Superior temporal gyrus (tissue), 1 donor: ENCODE results near the gene IL6R.
"Not testable (repeated sequence)": the region's sequence is repeated elsewhere in the genome, so short reads cannot be mapped to it uniquely, and the experiment has no call there.

Source experiments
- DNase-seq: peaks from one replicate; pipeline ENCODE4 v3.0.0-alpha.2; 2016; ENCODE audit errors: extremely low spot score

Gene IL6R

GRCh38 chr1:154406886-154407197 lies 1.7 kb downstream of the IL6R start:
- DNase-seq = no peak

GRCh38 chr1:154407198-154408091 lies 2.3 kb downstream of the IL6R start:
- DNase-seq = peak; percentile 47

DNA sequence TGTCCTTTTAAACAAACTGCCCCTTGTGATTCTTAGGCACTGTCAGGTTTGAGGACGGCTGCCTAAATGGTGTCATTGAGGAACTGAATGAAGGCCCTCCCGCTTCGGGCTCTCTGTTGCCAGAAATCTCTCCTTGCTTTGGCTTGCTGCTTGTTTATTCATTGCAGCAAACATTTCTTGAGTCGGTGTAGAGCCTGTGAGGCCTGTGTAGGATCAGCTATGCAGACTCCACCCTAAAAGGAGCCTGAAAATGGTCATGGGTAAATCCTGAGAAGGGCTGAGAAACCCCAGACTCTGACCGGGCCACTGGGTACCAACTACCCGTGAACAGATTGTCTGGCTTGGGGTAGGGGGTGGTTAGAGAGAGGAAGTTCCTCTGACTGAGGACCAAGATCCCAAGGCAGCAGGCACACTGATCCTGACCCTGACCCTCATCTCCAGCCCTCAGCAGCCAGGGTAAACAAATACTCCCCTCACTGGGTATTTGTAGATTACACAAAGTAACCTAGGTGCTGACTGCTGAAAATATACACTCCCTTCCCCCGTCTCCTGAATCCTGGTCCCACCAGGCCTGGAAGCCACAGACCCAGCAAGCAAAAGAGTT lies 3.1 kb downstream of the IL6R start:
- DNase-seq = no peak

DNA sequence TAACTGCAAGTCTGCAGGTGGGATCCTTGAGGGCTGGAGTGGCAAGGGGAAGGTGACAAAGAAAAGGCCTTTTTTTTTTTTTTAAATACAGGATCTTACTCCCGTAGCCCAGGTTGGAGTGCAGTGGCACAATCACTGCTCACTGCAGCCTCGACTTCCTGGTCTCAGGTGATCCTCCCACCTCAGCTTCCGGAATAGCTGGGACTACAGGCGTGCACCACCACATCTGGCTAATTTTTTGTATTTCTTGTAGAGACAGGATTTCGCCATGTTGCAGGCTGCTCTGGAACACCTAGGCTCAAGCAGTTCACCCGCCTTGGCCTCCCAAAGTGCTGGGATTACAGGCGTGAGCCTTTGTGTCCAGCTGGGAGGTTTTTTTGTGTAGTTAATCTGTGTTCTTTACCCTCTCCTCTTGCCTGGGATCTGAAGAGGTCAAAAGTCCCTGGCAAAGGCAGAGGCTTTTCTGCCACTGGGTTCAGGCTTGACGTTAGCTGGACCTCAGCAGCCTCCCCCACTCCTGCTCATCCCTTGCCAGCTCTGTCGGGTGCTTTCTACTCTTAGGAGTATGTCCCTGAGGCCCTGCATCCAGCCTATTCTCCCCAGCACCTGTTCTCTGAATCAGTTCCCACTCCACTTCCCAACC lies 5.2 kb downstream of the IL6R start:
- DNase-seq = no peak

GRCh38 chr1:154411525-154411924 lies 6.4 kb downstream of the IL6R start:
- no peak for DNase-seq

GRCh38 chr1:154413177-154413783 lies 8.1 kb downstream of the IL6R start:
- DNase-seq = no peak

DNA sequence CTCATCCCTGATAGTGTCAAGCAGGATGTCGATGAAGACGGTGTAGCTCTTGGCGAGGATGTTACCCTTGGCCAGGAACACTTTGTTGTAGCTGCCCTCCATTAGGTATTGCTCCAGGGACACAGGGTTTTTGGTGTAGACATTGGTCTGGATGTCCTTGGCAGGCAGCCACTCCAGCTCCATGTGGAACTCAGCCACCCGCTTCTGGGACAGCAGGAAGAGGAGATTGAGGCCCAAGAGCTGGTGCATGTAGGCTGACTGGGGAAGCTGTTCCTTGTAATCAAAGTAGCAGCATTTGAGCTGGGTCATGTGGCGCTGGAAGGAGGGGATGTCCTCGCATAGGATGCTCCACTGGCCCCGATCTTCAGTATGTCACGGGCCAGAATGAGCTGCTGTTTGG lies 9.5 kb downstream of the IL6R start:
- DNase-seq = no peak

DNA sequence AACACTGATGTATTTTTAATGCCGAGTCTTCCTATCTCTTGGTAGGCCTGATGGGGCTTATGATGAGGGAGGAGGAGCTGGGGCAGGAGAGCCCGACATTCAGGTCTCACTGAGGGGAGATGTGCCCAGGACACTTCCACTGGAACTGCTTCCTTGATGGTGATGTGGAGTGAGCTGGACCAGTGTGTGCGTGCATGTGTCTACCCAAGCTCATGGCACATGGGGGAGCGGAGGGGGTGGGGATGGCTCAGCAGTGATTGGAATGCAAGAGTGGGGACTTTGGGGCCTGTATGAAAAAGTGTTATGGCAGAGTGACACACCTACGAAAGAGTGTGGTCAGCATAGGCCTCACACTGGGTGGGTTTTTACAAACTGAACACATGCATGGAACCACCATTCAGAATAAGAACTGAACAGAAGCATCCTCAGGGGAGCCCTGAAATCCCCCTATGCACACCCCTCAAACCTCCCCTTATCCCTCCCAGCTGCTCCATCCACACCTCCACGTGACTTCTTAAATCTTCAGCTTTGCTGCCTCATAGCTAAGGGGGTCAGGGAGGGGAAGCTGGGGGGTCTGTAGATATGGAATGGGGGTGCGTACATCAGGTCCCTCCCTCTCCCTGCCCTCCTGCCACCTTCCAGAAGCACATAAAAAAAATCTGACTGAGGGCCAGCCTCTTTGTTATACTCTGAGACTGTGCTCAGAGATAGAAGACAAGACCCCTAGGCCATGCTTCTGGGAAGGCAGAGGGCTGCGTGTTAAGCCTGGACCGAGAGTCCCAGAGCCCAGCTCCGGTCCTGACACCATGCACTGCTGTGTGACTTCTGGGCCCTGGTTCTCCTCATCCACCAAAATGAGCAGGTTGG lies 11.6 kb downstream of the IL6R start:
- no peak for DNase-seq

GRCh38 chr1:154417338-154417608 lies 12.1 kb downstream of the IL6R start:
- DNase-seq = no peak

- DNase-seq = no peak
Measured at GRCh38 chr1:154418062-154418921, 13.1 kb downstream of the IL6R start.

DNA sequence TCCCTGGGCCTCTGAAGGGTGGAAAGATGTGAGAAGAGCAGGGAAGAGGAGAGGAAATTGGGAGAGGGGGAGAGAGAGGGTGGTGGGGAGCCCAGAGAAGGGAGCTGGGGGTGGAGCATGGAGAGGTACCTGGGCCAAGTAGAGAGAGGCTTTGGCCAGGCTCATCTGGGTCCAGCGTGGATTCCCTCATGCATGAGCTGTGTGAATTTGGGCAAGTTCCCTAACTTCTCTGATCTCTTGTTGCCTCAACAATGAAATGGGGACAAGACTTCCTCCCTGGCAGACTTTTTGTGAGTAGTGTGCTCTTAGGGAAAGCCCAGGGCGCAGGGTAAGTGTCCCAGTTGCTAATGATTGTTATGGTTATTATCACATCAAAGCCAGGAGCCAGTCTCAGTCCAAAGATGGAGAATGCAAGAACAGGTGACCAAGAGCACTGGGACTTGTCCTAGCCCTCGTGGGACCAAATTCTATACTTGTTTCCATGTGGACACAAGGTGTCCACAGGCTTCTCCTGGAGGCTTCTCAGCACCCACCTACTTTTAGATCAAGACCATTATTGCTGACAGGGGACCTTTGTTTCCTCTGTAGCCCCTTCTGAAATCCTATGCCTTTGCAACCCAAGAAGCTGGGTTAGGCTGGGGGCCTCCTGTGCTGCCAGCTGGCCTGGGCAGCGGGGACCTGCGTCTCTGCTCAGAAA lies 13.9 kb downstream of the IL6R start:
- no peak for DNase-seq

- peak; percentile 69 for DNase-seq
Measured at GRCh38 chr1:154419620-154420571, 14.8 kb downstream of the IL6R start.

- DNase-seq = no peak
Measured at GRCh38 chr1:154420961-154421924, 16.1 kb downstream of the IL6R start.

GRCh38 chr1:154422049-154422448 lies 16.9 kb downstream of the IL6R start:
- DNase-seq = not testable (repeated sequence)

GRCh38 chr1:154422521-154422920 lies 17.4 kb downstream of the IL6R start:
- DNase-seq = no peak

DNA sequence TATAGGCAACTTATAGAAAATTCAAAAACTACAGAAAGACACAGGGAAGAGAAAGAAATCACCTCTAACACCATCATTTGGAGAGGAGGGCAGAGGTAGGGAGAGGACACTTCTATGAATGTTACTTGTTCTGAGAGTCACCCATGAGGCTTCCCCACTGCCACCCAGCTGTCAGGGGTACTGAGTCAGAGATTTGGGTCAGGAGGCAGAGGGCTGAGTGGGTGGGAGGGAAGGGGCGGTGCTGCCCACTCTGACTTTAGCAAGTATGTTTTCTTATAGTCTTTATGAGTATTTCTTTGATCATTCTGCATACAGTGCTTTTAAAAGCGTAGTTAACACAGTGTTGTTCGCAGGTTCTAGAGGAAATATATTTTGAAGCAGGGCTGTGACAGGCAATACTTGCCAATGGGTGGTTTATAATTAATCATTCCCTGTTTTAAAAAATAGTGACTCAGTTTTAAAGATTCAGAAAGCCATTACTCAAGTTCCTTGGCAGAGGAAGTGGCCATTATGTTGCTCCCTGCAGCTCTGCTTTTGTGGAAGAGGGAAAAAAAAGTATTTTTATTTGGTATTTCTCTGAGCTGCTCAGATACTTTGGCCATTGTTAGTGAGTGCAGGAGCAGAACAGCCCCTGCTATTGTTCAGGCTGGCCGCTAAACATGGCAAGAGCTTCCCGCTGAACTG lies 18.3 kb downstream of the IL6R start:
- DNase-seq = peak; percentile 70

DNA sequence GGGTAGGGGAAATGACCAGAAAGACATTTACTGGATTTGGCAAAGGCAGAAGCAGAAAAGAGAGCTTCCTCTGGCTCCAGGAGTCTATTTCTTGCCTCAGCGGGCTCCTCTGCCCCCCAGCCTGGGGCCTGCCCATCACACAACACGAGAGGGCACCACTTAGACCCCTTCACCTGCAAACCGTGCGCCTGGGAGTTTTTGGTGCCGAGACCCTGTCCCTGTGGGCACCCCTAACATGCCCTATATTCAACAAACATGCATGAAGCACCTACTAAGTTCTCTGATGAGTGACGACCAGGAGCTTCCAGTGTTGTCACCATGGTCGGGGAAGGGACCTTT lies 18.8 kb downstream of the IL6R start:
- DNase-seq = no peak
